ENCODE results near the gene LUC7L2. TPM values are rescaled to one million over a fixed set of nuclear protein-coding genes. Genes with fewer than 3 reads are reported as not detected.
"Not testable (repeated sequence)": the region's sequence is repeated elsewhere in the genome, so short reads cannot be mapped to it uniquely, and the experiment has no call there.

Gene LUC7L2
- total RNA-seq, 3 donors from 2014 or later (not counting 1 experiment from before 2014, with no cell fraction given): 183 to 192 (median 186) TPM

GRCh38 chr7:139468281-139468680 lies 108.6 kb downstream of the LUC7L2 start:
- H3K27me3 ChIP-seq (ENCODE audit: control insufficient read depth, insufficient read depth, low read length); intact Hi-C loops (cut with micrococcal nuclease); H3K27ac ChIP-seq (ENCODE audit: low read length); H3K4me3 Mint-ChIP-seq; H3K36me3 Mint-ChIP-seq; H3K9me3 Mint-ChIP-seq; H3K4me1 ChIP-seq (ENCODE audit: control insufficient read depth, insufficient read depth, low read length); H3K9me3 ChIP-seq (ENCODE audit: control insufficient read depth, insufficient read depth, low read length); ATAC-seq; H3K27ac Mint-ChIP-seq; H3K36me3 ChIP-seq (ENCODE audit: control insufficient read depth, insufficient read depth, low read length); H3K4me3 ChIP-seq (ENCODE audit: low read length); DNase-seq; H3K4me1 Mint-ChIP-seq; H3K27me3 Mint-ChIP-seq (ENCODE audit: low read depth in 2 of 2): not testable (repeated sequence)
- 86% methylated on average over 2 of the region's 5 CpGs for whole genome bisulfite sequencing (ENCODE audit: insufficient coverage)

- ATAC-seq: no peak
- H3K4me1 ChIP-seq (ENCODE audit: control insufficient read depth, insufficient read depth, low read length): no peaks in the 10 kb centered on the region
- no peaks in the 10 kb centered on the region for H3K36me3 ChIP-seq (ENCODE audit: control insufficient read depth, insufficient read depth, low read length)
- DNase-seq: no peak
- TF ChIP-seq CTCF (IDR thresholded peaks at IDR 0.05): no peak
- intact Hi-C loops (cut with micrococcal nuclease): no loop called here
- H3K27ac ChIP-seq (ENCODE audit: low read length): no peak overlapping the region
- H3K9me3 Mint-ChIP-seq: peaks cover 0 to 3% of the 10 kb centered on the region in 2 donors
- H3K27me3 Mint-ChIP-seq (ENCODE audit: low read depth in 2 of 2): peaks cover 9 to 14% of the 10 kb centered on the region in 2 donors
- no peaks in the 10 kb centered on the region for H3K9me3 ChIP-seq (ENCODE audit: control insufficient read depth, insufficient read depth, low read length)
- H3K4me1 Mint-ChIP-seq: no peaks in the 10 kb centered on the region
- no peak overlapping the region for H3K4me3 Mint-ChIP-seq
- 92% methylated on average over 5 of the region's 7 CpGs for WGBS (ENCODE audit: insufficient coverage)
- no peaks in the 10 kb centered on the region for H3K27me3 ChIP-seq (ENCODE audit: control insufficient read depth, insufficient read depth, low read length)
- no peaks in the 10 kb centered on the region for H3K36me3 Mint-ChIP-seq
- no peak overlapping the region for H3K27ac Mint-ChIP-seq
- no peak overlapping the region for H3K4me3 ChIP-seq (ENCODE audit: low read length)
Measured at GRCh38 chr7:139471740-139472353, 112.2 kb downstream of the LUC7L2 start.

Other genes with a start within 250 kb of the LUC7L2 start
- gene UBN2, start 128.7 kb upstream of the LUC7L2 start, total RNA-seq: 10 to 100 TPM; 17.6 to 33.2 (median 21.2) TPM
- 1 to 10 TPM; 5.1 to 7.2 (median 6.9) TPM for gene FMC1, start 18.6 kb upstream of the LUC7L2 start, total RNA-seq
- gene KLRG2, start 123.8 kb downstream of the LUC7L2 start, total RNA-seq: not detected
- gene CLEC2L, start 163.8 kb downstream of the LUC7L2 start, total RNA-seq: under 1 TPM in 1 of 3 donors, not detected in 2; 0.71 TPM